ENCODE results near the gene CEP295NL.

CEP295NL gene

DNA sequence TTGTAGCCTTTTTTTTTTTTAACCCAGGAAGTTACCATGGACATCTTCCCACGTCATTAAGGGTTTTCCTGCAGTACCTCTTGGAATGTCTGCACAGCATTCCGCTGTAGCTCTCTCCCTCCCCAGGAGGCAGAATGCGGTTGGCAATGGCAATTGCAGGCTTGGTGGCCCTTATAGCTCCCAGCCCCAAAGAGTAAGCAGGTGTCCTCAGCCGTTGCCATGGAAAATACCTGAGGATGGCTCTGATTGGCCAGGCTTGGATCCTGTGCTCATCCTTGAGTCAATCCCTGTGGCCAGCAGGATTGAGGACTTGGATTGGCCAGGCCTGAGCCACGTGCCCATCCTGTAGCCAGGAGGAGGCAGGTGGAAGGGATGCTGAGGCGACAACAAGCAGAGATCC, 37.7 kb upstream of the CEP295NL start:
- Histone ChIP-seq H3K4me3 (ENCODE audit: low read depth, low read length, poor library complexity, severe bottlenecking) (no peak overlapping the region), H3K4me1 (ENCODE audit: insufficient read depth, low read length, severe bottlenecking) (no peaks in the 10 kb centered on the region), H3K9me2 (ENCODE audit: low read depth, low read length) (no peaks in the 10 kb centered on the region), H3F3A (ENCODE audit: insufficient read depth, low read length) (no peaks in the 10 kb centered on the region), H2AFZ (ENCODE audit: low read length) (no peak overlapping the region), H3K9me3 (ENCODE audit: low read length) (no peaks in the 10 kb centered on the region), H3K9ac (ENCODE audit: low read length) (no peak overlapping the region), H3K4me2 (ENCODE audit: low read length) (no peak overlapping the region), H3K36me3 (ENCODE audit: insufficient read depth, low read length) (no peaks in the 10 kb centered on the region), H3K27me3 (ENCODE audit: insufficient read depth, low read length) (peaks cover 8% of the 10 kb centered on the region), H3K79me2 (ENCODE audit: insufficient read depth, low read length) (no peaks in the 10 kb centered on the region), H3K27ac (ENCODE audit: low read depth, low read length, poor library complexity, severe bottlenecking) (no peak overlapping the region), H4K20me1 (ENCODE audit: insufficient read depth, low read length) (no peaks in the 10 kb centered on the region)
- no peak for TF ChIP-seq EZH2 (IDR thresholded peaks at IDR 0.05; ENCODE audit: borderline replicate concordance, low read length)
- TF ChIP-seq, protein P1, sequence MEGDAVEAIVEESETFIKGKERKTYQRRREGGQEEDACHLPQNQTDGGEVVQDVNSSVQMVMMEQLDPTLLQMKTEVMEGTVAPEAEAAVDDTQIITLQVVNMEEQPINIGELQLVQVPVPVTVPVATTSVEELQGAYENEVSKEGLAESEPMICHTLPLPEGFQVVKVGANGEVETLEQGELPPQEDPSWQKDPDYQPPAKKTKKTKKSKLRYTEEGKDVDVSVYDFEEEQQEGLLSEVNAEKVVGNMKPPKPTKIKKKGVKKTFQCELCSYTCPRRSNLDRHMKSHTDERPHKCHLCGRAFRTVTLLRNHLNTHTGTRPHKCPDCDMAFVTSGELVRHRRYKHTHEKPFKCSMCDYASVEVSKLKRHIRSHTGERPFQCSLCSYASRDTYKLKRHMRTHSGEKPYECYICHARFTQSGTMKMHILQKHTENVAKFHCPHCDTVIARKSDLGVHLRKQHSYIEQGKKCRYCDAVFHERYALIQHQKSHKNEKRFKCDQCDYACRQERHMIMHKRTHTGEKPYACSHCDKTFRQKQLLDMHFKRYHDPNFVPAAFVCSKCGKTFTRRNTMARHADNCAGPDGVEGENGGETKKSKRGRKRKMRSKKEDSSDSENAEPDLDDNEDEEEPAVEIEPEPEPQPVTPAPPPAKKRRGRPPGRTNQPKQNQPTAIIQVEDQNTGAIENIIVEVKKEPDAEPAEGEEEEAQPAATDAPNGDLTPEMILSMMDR (IDR thresholded peaks at IDR 0.05; ENCODE audit: low read length) = no peak

DNA sequence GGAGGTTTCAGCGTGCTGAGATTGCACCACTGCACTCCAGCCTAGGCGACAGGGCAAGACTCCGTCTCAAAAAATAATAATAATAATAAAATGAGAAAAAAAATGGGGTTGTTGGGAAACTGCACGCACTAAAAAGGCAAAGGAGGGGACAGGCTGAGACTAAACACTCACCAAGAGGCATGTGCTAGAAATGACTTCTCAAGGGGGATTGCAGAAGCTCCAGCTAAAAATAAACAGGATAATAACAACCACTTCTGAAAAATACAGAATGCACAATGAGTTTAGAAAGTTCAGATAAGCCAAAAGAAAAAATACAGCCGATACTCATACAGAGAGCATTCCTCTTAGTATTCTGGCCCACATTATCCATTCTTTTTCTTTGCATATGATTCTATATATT, 37.3 kb upstream of the CEP295NL start:
- Histone ChIP-seq H3K9me2 (ENCODE audit: low read depth, low read length) (no peaks in the 10 kb centered on the region), H3F3A (ENCODE audit: insufficient read depth, low read length) (no peaks in the 10 kb centered on the region), H3K9ac (ENCODE audit: low read length) (no peak overlapping the region), H2AFZ (ENCODE audit: low read length) (no peak overlapping the region), H3K4me2 (ENCODE audit: low read length) (no peak overlapping the region), H3K79me2 (ENCODE audit: insufficient read depth, low read length) (no peaks in the 10 kb centered on the region), H3K27me3 (ENCODE audit: insufficient read depth, low read length) (peaks cover 8% of the 10 kb centered on the region), H3K27ac (ENCODE audit: low read depth, low read length, poor library complexity, severe bottlenecking) (no peak overlapping the region), H3K36me3 (ENCODE audit: insufficient read depth, low read length) (no peaks in the 10 kb centered on the region), H3K4me1 (ENCODE audit: insufficient read depth, low read length, severe bottlenecking) (no peaks in the 10 kb centered on the region), H3K4me3 (ENCODE audit: low read depth, low read length, poor library complexity, severe bottlenecking) (no peak overlapping the region), H4K20me1 (ENCODE audit: insufficient read depth, low read length) (no peaks in the 10 kb centered on the region), H3K9me3 (ENCODE audit: low read length) (no peaks in the 10 kb centered on the region)
- TF ChIP-seq, protein P1 (IDR thresholded peaks at IDR 0.05; ENCODE audit: low read length) = no peak
- no peak for TF ChIP-seq EZH2 (IDR thresholded peaks at IDR 0.05; ENCODE audit: borderline replicate concordance, low read length)

DNA sequence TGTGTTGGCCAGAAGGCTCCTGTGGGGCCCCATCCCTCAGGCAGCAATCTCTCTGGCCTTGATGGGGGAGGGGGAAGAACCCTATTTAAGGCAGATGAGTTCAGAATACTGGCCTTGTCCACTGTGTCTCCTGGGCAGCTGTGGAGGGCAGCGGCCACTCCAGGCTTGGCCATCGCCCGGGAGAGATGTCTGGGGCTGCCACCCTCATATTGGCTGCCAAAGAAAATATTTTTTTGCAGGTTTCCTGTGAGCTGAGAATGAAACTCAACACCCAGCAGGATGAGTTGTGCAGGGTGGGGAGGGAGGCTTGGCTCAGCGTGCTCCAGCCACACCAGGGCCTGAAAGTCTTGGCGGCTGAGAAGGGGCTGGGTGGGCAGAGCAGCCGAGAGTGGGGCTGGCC, 36.6 kb upstream of the CEP295NL start:
- Histone ChIP-seq H3K27me3 (ENCODE audit: insufficient read depth, low read length) (peaks cover 13% of the 10 kb centered on the region), H3K4me2 (ENCODE audit: low read length) (no peak overlapping the region), H3K36me3 (ENCODE audit: insufficient read depth, low read length) (no peaks in the 10 kb centered on the region), H3K9ac (ENCODE audit: low read length) (no peak overlapping the region), H4K20me1 (ENCODE audit: insufficient read depth, low read length) (no peaks in the 10 kb centered on the region), H3F3A (ENCODE audit: insufficient read depth, low read length) (no peaks in the 10 kb centered on the region), H2AFZ (ENCODE audit: low read length) (no peak overlapping the region), H3K4me1 (ENCODE audit: insufficient read depth, low read length, severe bottlenecking) (no peaks in the 10 kb centered on the region), H3K27ac (ENCODE audit: low read depth, low read length, poor library complexity, severe bottlenecking) (no peak overlapping the region), H3K9me3 (ENCODE audit: low read length) (no peaks in the 10 kb centered on the region), H3K79me2 (ENCODE audit: insufficient read depth, low read length) (no peaks in the 10 kb centered on the region), H3K9me2 (ENCODE audit: low read depth, low read length) (no peaks in the 10 kb centered on the region), H3K4me3 (ENCODE audit: low read depth, low read length, poor library complexity, severe bottlenecking) (no peak overlapping the region)
- TF ChIP-seq EZH2 (IDR thresholded peaks at IDR 0.05; ENCODE audit: borderline replicate concordance, low read length) = no peak
- TF ChIP-seq, protein P1 (IDR thresholded peaks at IDR 0.05; ENCODE audit: low read length) = no peak
